NCI-H1092 (cell line): Measurements from ENCODE around the gene TACC2.
"Not testable (repeated sequence)": the region's sequence is repeated elsewhere in the genome, so short reads cannot be mapped to it uniquely, and the experiment has no call there.

Source experiments
- DNase-seq: peaks from one replicate; lab custom pipeline; 2025; lab: John Stamatoyannopoulos, UW

Gene TACC2

DNA sequence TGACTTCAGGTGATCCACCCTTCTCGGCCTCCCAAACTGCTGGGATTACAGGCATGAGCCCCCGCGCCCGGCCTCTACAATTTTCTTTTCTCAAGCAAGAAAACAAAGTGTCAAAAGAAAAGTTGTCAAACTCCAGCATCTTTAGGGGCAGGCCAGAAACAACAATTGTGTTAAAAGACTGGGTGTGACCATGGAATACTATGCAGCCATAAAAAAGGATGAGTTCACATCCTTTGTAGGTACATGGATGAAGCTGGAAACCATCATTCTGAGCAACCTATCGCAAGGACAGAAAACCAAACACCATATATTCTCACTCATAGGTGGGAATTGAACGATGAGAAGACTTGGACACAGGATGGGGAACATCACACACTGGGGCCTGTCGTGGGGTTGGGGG, 34.3 kb downstream of the TACC2 start:
- not testable (repeated sequence) for DNase-seq

- no peak for DNase-seq
Measured at GRCh38 chr10:122029499-122030199, 40.7 kb downstream of the TACC2 start.

DNA sequence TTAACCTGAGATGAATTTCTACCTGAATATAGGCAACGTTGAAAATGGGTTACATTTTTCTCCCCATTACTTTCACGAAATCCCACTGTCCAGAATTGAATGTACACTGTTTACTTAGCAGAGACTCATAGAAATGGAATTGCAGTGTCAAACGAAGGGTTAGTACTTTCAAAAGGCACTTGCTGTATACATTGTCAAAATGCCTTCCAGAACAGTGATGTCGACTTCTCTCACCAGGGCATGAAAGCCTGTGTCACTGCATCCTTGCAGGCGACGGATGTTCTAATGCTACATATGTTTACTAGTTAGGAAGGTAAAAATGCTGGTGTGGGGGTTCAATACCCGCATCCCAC, 41.2 kb downstream of the TACC2 start:
- no peak for DNase-seq

GRCh38 chr10:122033224-122033926, 44.4 kb downstream of the TACC2 start:
- DNase-seq: no peak

- no peak for DNase-seq
Measured at GRCh38 chr10:122034149-122034756, 45.3 kb downstream of the TACC2 start.

- no peak for DNase-seq
Measured at GRCh38 chr10:122040786-122041185, 51.8 kb downstream of the TACC2 start.

GRCh38 chr10:122042836-122043235, 53.9 kb downstream of the TACC2 start:
- no peak for DNase-seq

- no peak for DNase-seq
Measured at GRCh38 chr10:122044045-122044661, 55.2 kb downstream of the TACC2 start.

GRCh38 chr10:122044713-122045112, 55.8 kb downstream of the TACC2 start:
- no peak for DNase-seq

GRCh38 chr10:122045212-122045611, 56.2 kb downstream of the TACC2 start:
- DNase-seq: no peak

- no peak for DNase-seq
Measured at GRCh38 chr10:122047560-122047959, 58.6 kb downstream of the TACC2 start.

- no peak for DNase-seq
Measured at GRCh38 chr10:122049076-122049475, 60.1 kb downstream of the TACC2 start.

DNA sequence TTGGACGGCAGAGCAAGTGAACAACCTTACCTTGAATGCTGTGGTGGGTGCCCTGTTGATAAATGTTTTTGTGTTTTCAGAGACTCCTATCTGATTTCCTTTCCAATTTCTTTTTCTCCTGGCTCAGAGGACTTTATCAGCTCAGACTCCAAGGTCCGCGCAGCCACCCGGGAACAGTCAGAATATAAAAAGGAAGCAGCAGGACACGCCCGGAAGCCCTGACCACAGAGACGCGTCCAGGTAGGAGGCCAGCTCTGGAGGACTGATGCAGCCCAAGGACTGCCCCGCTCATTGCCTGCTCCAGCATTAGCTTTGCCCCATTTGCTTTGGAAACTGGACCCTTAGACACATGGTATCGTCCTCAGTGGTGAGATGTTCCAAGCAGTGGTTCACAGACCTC, 61.3 kb downstream of the TACC2 start:
- no peak for DNase-seq

DNA sequence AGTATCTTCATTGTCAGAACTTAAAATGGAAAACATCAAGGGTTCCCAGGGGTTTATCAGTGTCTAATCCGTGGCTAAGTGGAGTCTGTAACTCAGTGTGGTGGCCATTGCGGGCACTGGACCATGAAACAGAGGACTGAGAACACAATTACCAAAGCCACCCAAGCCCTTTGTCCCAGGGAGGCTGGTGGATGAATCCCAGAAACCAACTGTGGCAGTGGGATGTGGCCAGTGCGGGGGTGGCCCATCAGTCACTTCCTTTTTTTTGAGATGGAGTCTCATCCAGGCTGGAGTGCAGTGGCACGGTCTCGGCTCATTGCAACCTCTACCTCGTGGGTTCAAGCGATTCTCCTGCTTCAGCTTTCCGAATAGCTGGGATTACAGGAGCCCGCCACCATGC, 61.8 kb downstream of the TACC2 start:
- DNase-seq: no peak

- no peak for DNase-seq
Measured at GRCh38 chr10:122051609-122052385, 62.8 kb downstream of the TACC2 start.

DNA sequence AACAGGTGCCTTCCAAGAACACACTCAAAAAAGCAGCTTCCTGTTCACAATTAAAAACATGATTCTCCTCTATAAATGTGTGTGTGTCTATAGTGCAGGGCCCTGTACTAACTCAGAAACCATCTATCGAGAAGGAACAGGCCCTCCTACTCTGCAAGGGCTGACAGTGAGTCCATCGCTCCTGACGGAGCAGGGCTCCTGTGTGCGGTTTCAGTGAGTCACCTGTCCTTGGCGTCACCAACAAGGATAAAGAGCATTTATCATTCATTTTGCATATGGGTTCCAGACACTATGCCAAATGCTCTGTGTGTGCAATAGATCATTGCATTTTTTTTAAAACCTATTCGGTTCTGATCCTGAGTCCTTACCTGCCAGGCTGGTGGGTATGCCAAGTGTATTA, 63.7 kb downstream of the TACC2 start:
- no peak for DNase-seq

- no peak for DNase-seq
Measured at GRCh38 chr10:122053314-122053713, 64.4 kb downstream of the TACC2 start.

DNA sequence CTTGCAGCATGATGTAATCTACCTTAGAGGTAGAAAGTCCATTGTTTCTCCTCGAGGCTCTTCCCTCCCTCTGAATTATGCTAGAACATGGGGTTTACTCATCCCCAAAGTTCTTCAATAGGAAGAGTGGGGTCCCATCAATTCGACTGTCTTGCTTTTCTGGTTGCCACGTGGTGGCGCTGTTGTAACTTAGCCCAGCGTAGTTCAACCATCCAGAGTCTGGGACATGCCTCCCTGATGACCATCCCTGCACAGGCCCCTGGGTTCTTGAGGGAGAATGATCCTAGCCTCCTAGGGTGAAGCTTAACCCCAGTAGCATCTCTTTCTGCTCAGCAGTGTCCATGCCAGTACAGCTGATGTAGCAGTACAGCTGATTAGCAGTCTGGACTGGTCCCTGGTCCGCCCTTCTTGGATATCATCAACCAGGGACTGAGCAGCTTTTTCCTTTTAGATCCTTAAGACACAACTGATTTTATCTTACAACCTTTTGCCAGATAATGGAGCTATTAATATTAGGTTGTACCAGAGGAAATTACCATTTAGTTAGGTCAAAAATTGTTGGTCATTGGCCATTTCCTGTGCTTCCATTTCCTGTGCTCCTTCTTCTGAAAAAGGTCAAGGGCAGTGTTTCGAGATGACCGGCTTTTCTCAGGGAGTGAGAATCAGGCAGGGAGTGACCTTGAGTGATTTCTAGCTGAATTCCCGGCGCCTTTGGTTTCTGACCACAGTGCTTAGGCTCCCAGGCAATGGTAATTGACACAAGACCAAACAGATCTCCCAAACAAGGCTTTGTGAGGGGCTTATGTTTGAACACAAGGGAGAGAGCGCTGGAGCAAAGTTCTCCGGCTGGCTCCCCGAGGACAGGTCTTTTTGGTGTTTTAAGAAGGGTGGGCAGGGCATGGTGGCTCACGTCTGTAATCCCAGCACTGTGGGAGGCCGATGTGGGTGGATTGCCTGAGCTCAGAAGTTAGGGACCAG, 65.4 kb downstream of the TACC2 start:
- no peak for DNase-seq

DNA sequence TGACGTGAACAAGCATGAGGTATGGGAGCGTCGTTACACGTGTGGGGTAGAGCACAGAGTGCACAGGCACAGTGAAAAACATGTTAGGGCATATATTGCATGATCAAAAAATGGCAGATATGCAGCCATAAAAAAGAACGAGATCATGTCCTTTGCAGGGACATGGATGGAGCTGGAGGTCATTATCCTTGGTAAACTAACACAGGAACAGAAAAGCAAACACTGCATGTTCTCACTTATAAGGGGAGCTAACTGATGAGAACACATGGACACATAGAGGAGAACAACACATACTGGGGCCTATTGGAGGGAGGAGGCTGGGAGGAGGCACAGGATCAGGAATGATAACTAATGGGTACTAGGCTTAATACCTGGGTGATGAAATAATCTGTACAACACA, 66.3 kb downstream of the TACC2 start:
- DNase-seq: no peak

DNA sequence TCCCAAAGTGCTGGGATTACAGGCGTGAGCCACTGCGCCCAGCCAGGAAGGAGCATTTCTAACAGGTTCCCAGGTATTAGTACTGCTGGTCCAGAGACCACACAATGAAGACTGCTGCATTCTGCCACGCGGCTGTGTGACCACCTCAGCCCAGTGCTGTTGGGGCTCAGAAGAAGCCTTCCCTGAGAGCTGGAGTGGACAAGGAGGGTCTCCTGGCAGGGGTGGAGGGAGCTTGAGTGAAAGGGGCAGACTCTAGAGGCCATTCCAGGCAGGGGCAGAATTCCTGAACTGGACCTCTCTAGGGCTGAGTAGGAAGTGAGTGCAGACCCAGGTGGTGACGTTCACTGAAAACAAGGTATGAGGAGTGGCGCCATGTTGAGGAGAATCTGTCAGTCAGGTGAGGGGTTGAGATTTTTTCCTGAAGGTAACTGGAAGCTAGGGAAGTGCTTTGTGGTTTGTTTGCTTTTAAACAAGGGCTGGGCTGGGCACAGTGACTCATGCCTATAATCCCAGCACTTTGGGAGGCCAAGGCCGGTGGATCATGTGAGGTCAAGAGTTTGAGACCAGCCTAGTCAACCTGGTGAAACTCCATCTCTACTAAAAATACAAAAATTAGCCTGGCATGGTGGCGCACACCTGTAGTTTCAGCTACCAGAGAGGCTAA, 67.6 kb downstream of the TACC2 start:
- DNase-seq: no peak
